ENCODE data around the gene KCNK13. TPM values are rescaled to one million over a fixed set of nuclear protein-coding genes. Genes with fewer than 3 reads are reported as not detected.

Gene KCNK13
- total RNA-seq, 2 donors from 2014 or later: 0.93 to 6.0 TPM

DNA sequence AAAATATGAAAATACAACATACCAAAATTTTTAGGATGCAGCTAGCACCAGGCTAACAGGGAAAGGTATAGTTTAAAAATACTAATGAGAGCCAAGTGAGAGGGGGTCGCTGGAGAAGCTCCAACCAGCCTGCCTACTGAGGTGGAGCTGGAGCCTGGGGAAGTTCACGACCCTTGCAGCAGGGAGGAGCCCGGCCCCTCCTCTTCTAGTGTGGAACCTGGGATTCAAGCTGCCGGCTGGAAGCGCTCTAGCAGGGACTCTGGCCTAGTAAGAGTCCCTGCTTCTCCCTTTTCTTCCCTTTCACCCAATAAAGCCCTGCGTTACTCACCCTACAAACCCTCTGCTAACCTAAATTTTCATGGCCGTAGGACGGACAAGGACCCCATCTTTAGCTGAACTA is 5.0 kb upstream of the KCNK13 start:
- Histone ChIP-seq H3K9me3 (no peaks in the 10 kb centered on the region), H3K27ac (no peak overlapping the region), H3K4me3 (no peak overlapping the region), H3K4me1 (peaks cover 0 to 19% of the 10 kb centered on the region in 2 donors), H3K36me3 (no peaks in the 10 kb centered on the region), H3K27me3 (peaks cover 0 to 6% of the 10 kb centered on the region in 2 donors)
- no peak for DNase-seq (ENCODE audit: low spot score)
- no peak for TF ChIP-seq CTCF (IDR thresholded peaks at IDR 0.05)

- peaks cover 0 to 17% of the 10 kb centered on the region in 2 donors for H3K27me3 ChIP-seq
- no peaks in the 10 kb centered on the region for H3K36me3 ChIP-seq
- no peak for TF ChIP-seq CTCF (IDR thresholded peaks at IDR 0.05)
- H3K4me1 ChIP-seq: peaks cover 0 to 31% of the 10 kb centered on the region in 2 donors
- no peaks in the 10 kb centered on the region for H3K9me3 ChIP-seq
- no peak overlapping the region for H3K27ac ChIP-seq
- no peak overlapping the region for H3K4me3 ChIP-seq
- no peak for DNase-seq (ENCODE audit: low spot score)
Observed at GRCh38 chr14:90058876-90059458, 2.8 kb upstream of the KCNK13 start.

GRCh38 chr14:90060312-90060964 is 1.4 kb upstream of the KCNK13 start:
- peak overlapping the region in 1 of 2 donors; percentile 56 for H3K27ac ChIP-seq

GRCh38 chr14:90060965-90061684 is 669 bp upstream of the KCNK13 start:
- DNase-seq (ENCODE audit: low spot score): no peak
- Histone ChIP-seq H3K4me1 (peaks cover 0 to 31% of the 10 kb centered on the region in 2 donors), H3K27me3 (peaks cover 0 to 17% of the 10 kb centered on the region in 2 donors), H3K36me3 (no peaks in the 10 kb centered on the region), H3K27ac (peak overlapping the region in 1 of 2 donors; percentile 56), H3K4me3 (peak overlapping the region; percentile 39 to 55), H3K9me3 (no peaks in the 10 kb centered on the region)
- TF ChIP-seq CTCF (IDR thresholded peaks at IDR 0.05): no peak

More at GRCh38 chr14:90060312-90060964, 1.4 kb upstream of the KCNK13 start:
- Histone ChIP-seq H3K36me3 (no peaks in the 10 kb centered on the region), H3K4me3 (peak overlapping the region; percentile 39 to 55), H3K4me1 (peaks cover 0 to 31% of the 10 kb centered on the region in 2 donors), H3K27me3 (peaks cover 0 to 17% of the 10 kb centered on the region in 2 donors), H3K9me3 (no peaks in the 10 kb centered on the region)
- no peak for DNase-seq (ENCODE audit: low spot score)
- peak; percentile 31 to 68 for TF ChIP-seq CTCF (IDR thresholded peaks at IDR 0.05)

DNA sequence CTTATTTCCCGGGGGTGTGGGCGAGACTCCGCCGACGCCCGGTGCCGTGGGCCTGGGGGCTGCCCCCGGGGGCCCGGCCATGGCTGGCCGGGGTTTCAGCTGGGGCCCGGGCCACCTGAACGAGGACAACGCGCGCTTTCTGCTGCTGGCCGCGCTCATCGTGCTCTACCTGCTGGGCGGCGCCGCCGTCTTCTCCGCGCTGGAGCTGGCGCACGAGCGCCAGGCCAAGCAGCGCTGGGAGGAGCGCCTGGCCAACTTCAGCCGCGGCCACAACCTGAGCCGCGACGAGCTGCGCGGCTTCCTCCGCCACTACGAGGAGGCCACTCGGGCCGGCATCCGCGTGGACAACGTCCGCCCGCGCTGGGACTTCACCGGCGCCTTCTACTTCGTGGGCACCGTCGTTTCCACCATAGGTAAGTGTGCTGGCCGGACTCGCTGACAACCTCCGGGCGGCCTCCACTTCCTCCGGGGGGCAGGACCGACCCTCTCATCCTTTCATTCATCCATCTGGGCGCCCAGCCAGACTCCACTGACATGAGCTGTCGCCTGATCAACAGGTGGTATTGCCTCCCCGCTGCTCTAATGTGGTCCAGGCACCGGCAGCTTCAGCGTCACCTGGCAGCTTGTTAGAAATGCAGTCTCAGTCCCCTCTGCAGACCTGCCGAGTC is 467 bp downstream of the KCNK13 start:
- no peak for TF ChIP-seq CTCF (IDR thresholded peaks at IDR 0.05)
- Histone ChIP-seq H3K27me3 (peaks cover 0 to 17% of the 10 kb centered on the region in 2 donors), H3K36me3 (no peaks in the 10 kb centered on the region), H3K9me3 (no peaks in the 10 kb centered on the region), H3K4me3 (peak overlapping the region; percentile 39 to 55), H3K27ac (no peak overlapping the region), H3K4me1 (peaks cover 0 to 31% of the 10 kb centered on the region in 2 donors)
- DNase-seq (ENCODE audit: low spot score): no peak
